Esophagus muscularis mucosa (tissue), 4 donors: ENCODE results near the gene SPP1. TPM values are rescaled to one million over a fixed set of nuclear protein-coding genes. Genes with fewer than 3 reads are reported as not detected.
A peak's percentile ranks its signal among the peaks of the same experiment; 100 is the strongest.
"Not testable (repeated sequence)": the region's sequence is repeated elsewhere in the genome, so short reads cannot be mapped to it uniquely, and the experiment has no call there.

Source experiments
- DNase-seq: peaks from one replicate; pipeline ENCODE4 v3.0.0-alpha.2; 2017; ENCODE audit errors: extremely low spot score
- H3K27ac ChIP-seq, 4 donors: fragments of 200-600 bp; sonication (generic); replicated peaks in 1 of 4; 1 replicate in 3 of 4; 2 replicates in 1 of 4; pipeline ENCODE4 v1.5.1; 2016 to 2019; ENCODE audit warnings: mild to moderate bottlenecking in 1 of 4
- H3K27me3 ChIP-seq, 4 donors: fragments of 200-600 bp; sonication (generic); one replicate each; pipeline versions ENCODE4 v1.5.1 to v1.6.0; 2016 to 2019
- H3K36me3 ChIP-seq, 4 donors: fragments of 200-600 bp; sonication (generic); one replicate each; pipeline ENCODE4 v1.5.1; 2016 to 2019
- H3K4me1 ChIP-seq, 4 donors: fragments of 200-600 bp; sonication (generic); one replicate each; pipeline ENCODE4 v1.5.1; 2016 to 2019
- H3K4me3 ChIP-seq, 4 donors: fragments of 200-600 bp; sonication (generic); 1 replicate in 2 of 4; 2 replicates in 2 of 4; pipeline ENCODE4 v1.5.1; 2016 to 2019; ENCODE audit warnings: mild to moderate bottlenecking in 4 of 4, moderate library complexity in 1 of 4
- H3K9me3 ChIP-seq, 4 donors: fragments of 200-600 bp; sonication (generic); 1 replicate in 3 of 4; 2 replicates in 1 of 4; pipeline ENCODE4 v1.5.1; 2016 to 2019
- EP300 ChIP-seq: sonication (generic); formaldehyde crosslinking; IDR thresholded peaks from one replicate; pipeline ENCODE4 v1.6.1; 2017; ENCODE audit warnings: antibody characterized with exemption
- POLR2A ChIP-seq: fragments of 450-650 bp; IDR thresholded peaks from one replicate; pipeline ENCODE4 v1.6.1; 2017; ENCODE audit warnings: antibody characterized with exemption, moderate library complexity, mild to moderate bottlenecking, low read depth
- POLR2AphosphoS5 ChIP-seq, 2 donors: sonication (generic); formaldehyde crosslinking; IDR thresholded peaks; one replicate each; pipeline ENCODE4 v1.6.1; 2017; ENCODE audit warnings: antibody characterized with exemption in 2 of 2
- WGBS: methylation state at CpG from one replicate; pipeline ENCODE4 v1.1.5; 2018; 5-methylcytosine and 5-hydroxymethylcytosine counted together
- intact Hi-C: fragments of 100-400 bp; cut with DNase I; formaldehyde crosslinking; loops from one replicate; pipeline ENCODE4 v1.15.1; 2023
- total RNA-seq, 4 donors: library from RNA; depleted of rRNA; stranded (reverse); fragments of >200 nt; gene quantifications; one replicate each; pipeline versions ENCODE4 v1.1.0 to v1.2.1, GENCODE V29; 2016
- TF ChIP-seq, protein P1 (sequence below), 3 experiments: fragments of 200-600 bp in 2 of 3; fragments of 450-650 bp in 1 of 3; sonication (generic) in 2 of 3; IDR thresholded peaks; one replicate each; pipeline ENCODE4 v1.5.1; 2017 to 2019; ENCODE audit warnings: antibody characterized with exemption in 3 of 3, mild to moderate bottlenecking in 2 of 3, moderate library complexity in 1 of 3

SPP1 gene
- total RNA-seq, 4 donors from 2014 or later = 2.5 to 45.4 (median 15.0) TPM

DNA sequence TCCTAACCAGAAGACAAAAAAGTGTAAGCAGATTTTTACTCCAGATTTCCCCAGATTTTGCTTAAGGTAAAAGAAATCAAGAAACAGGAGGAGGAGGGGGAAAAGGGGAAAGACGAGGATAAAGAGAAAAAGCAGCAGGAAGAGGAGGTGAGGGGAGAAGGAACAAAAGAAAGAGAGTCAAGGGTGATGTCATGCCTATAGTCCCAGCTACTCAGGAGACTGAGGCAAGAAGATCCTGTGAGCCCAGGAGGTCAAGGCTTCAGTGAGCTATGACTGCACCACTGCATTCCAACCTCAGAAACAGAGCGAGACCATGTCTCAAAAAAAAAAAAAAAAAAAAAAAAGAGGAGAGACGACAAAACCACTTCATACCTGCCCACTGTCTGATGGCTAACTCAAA, 19.9 kb downstream of the SPP1 start:
- Histone ChIP-seq H3K4me1 (no peaks in the 10 kb centered on the region), H3K9me3 (no peaks in the 10 kb centered on the region), H3K4me3 (no peak overlapping the region), H3K27me3 (no peaks in the 10 kb centered on the region), H3K27ac (no peak overlapping the region), H3K36me3 (no peaks in the 10 kb centered on the region)
- TF ChIP-seq EP300 (no peak), POLR2AphosphoS5 (IDR thresholded peaks at IDR 0.05) (no peak), POLR2A (no peak)
- TF ChIP-seq, protein P1, sequence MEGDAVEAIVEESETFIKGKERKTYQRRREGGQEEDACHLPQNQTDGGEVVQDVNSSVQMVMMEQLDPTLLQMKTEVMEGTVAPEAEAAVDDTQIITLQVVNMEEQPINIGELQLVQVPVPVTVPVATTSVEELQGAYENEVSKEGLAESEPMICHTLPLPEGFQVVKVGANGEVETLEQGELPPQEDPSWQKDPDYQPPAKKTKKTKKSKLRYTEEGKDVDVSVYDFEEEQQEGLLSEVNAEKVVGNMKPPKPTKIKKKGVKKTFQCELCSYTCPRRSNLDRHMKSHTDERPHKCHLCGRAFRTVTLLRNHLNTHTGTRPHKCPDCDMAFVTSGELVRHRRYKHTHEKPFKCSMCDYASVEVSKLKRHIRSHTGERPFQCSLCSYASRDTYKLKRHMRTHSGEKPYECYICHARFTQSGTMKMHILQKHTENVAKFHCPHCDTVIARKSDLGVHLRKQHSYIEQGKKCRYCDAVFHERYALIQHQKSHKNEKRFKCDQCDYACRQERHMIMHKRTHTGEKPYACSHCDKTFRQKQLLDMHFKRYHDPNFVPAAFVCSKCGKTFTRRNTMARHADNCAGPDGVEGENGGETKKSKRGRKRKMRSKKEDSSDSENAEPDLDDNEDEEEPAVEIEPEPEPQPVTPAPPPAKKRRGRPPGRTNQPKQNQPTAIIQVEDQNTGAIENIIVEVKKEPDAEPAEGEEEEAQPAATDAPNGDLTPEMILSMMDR (IDR thresholded peaks at IDR 0.05) = no peak
- DNase-seq = no peak
- 79% methylated on average over 3 of the region's 3 CpGs for WGBS
- intact Hi-C loops = no loop called here

DNA sequence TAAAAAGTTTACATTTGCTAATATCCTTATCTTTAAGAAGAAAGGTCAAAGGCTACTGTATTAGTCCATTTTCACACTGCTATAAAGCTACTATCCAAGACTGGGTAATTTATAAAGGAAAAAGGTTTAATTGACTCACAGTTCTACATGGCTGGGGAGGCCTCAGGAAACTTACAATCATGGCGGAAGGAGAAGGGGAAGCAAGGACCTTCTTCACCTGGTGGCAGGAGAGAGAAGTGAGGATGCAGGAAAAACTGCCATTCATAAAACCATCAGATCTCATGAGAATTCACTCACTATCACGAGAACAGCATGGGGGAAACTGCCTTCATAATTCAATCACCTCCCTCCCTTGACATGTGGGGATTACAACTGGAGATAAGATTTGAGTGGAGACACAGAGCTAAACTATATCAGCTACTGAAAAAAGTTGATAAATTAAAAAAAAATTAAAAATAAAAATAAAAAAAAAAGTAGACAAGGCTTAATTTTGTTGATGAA, 23.7 kb downstream of the SPP1 start:
- H3K27ac ChIP-seq, H3K4me1 ChIP-seq, H3K27me3 ChIP-seq, DNase-seq, H3K36me3 ChIP-seq, H3K4me3 ChIP-seq, intact Hi-C loops, H3K9me3 ChIP-seq: not testable (repeated sequence)
- 91% methylated on average over 2 of the region's 2 CpGs for WGBS

DNA sequence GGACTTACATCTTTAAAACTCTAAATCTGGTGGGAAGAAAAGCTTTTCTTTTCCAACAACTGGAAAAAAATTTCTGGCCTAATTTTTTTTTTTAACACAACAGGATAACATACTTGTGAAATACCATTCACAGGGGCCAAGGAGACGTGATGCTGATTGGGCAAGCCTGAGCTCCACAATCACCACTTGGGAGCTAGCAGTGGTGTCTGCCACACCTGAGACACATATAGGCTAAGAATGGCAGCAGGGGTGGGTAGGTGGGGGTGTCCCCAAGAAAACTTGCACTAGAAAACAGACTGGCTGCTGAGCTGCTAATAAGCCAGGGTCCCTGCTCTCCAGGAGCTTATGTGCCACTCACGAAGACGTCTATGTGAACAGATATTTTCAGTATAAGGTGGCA, 26.4 kb downstream of the SPP1 start:
- Histone ChIP-seq H3K27me3 (no peaks in the 10 kb centered on the region), H3K4me3 (no peak overlapping the region), H3K4me1 (peaks cover 1 to 16% (median 9%) of the 10 kb centered on the region in 4 donors), H3K36me3 (no peaks in the 10 kb centered on the region), H3K27ac (no peak overlapping the region), H3K9me3 (no peaks in the 10 kb centered on the region)
- WGBS = 94% methylated on average over 3 of the region's 3 CpGs
- intact Hi-C loops = loop anchor here (10.0 kb wide), 1 partner anchor 523 kb away; the partner anchor contains the start of gene PYURF
- DNase-seq = no peak
- TF ChIP-seq POLR2AphosphoS5 (IDR thresholded peaks at IDR 0.05) = no peak
- TF ChIP-seq EP300 = no peak
- TF ChIP-seq, protein P1 (IDR thresholded peaks at IDR 0.05) = no peak
- TF ChIP-seq POLR2A = no peak

DNA sequence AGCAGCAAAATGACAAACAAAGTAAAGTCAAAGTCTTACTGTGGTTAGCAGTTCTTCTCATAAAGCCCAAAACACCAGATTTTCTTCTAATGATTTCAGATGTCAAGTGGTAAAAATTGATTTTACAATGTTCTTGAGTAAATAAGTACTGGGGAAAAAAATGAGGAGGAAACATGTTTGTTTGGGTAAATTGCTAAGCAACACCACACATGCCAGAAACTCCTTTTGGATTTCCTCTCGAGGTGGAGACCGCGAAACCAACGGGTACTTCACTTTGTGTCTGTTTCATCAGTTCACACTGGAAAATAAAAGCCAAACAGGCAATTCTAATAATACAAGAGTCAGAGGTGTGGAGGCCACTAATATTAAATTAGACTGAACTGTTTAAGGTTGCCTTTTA, 27.3 kb downstream of the SPP1 start:
- H3K27me3 ChIP-seq = no peaks in the 10 kb centered on the region
- peaks cover 5 to 20% (median 13%) of the 10 kb centered on the region in 4 donors for H3K4me1 ChIP-seq
- intact Hi-C loops = loop anchor here (10.0 kb wide), 1 partner anchor 522 kb away; the partner anchor contains the start of gene PYURF
- DNase-seq = no peak
- no peaks in the 10 kb centered on the region for H3K36me3 ChIP-seq
- H3K9me3 ChIP-seq = no peaks in the 10 kb centered on the region
- TF ChIP-seq EP300 = no peak
- no peak for TF ChIP-seq POLR2AphosphoS5 (IDR thresholded peaks at IDR 0.05)
- TF ChIP-seq, protein P1 (IDR thresholded peaks at IDR 0.05) = no peak
- no peak for TF ChIP-seq POLR2A
- no peak overlapping the region for H3K4me3 ChIP-seq
- 66% methylated on average over 4 of the region's 4 CpGs for whole genome bisulfite sequencing
- peak overlapping the region in 1 of 4 donors; percentile 1 for H3K27ac ChIP-seq

DNA sequence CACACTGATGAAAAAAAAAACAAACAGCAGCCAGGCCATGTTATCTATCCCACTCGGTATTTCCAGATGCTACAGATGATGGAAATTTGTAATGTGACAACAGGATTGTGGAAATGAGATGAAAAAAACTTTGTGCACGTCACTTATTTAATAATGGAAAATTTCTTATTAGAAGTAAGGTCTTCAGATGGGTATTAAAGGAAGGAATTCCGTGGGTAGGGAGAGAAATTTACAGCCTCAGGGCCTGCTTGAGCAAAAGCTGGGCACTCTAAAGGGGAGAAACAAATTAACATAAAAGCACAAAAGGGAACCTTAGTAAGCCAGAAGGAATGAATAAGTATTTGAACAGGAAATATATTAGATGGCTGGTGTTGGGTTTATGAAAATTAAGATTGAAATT, 27.7 kb downstream of the SPP1 start:
- no peak overlapping the region for H3K27ac ChIP-seq
- WGBS = 75% methylated on average over 3 of the region's 3 CpGs

More for the DNA sequence above, 27.7 kb downstream of the SPP1 start:
- TF ChIP-seq, protein P1 (IDR thresholded peaks at IDR 0.05) = no peak
- TF ChIP-seq POLR2AphosphoS5 (IDR thresholded peaks at IDR 0.05) (no peak), POLR2A (no peak), EP300 (no peak)
- Histone ChIP-seq H3K36me3 (no peaks in the 10 kb centered on the region), H3K4me1 (peaks cover 5 to 20% (median 13%) of the 10 kb centered on the region in 4 donors), H3K4me3 (no peak overlapping the region), H3K9me3 (no peaks in the 10 kb centered on the region), H3K27me3 (no peaks in the 10 kb centered on the region)
- DNase-seq = no peak
- intact Hi-C loops = loop anchor here (10.0 kb wide), 1 partner anchor 522 kb away; the partner anchor contains the start of gene PYURF
